ENCODE measurements around the gene GDPD5. TPM values are rescaled to one million over a fixed set of nuclear protein-coding genes. Genes with fewer than 3 reads are reported as not detected.
A peak's percentile ranks its signal among the peaks of the same experiment; 100 is the strongest.

The GDPD5 gene
- total and polyA plus RNA-seq, 9 of the 15 experiments (the other 6 are each of a cell fraction or from before 2014, with no cell fraction given), result 0.32 to 27.3 (median 8.0) TPM

- TF ChIP-seq ZNF407 (IDR thresholded peaks at IDR 0.05; ENCODE audit: low read depth), result no peak
- no peak for TF ChIP-seq NFXL1 (CRISPR knock-in tag; IDR thresholded peaks at IDR 0.05)
- TF ChIP-seq NFIX (CRISPR knock-in tag; IDR thresholded peaks at IDR 0.05; ENCODE audit: low read depth), result peak; percentile 88
- TF ChIP-seq ZFPM2 (CRISPR knock-in tag; IDR thresholded peaks at IDR 0.05), result no peak
- no peak for TF ChIP-seq ZNF778 (CRISPR knock-in tag; IDR thresholded peaks at IDR 0.05)
- TF ChIP-seq ZNF212 (CRISPR knock-in tag; IDR thresholded peaks at IDR 0.05), result no peak
- no peak for TF ChIP-seq AFF4 (CRISPR knock-in tag; IDR thresholded peaks at IDR 0.05)
- TF ChIP-seq SMAD1 (IDR thresholded peaks at IDR 0.05; ENCODE audit: low read depth, low read length, partially characterized antibody), result peak; percentile 48
- no peak for TF ChIP-seq CHD1 (IDR thresholded peaks at IDR 0.05; ENCODE audit: low read length)
- no peak for TF ChIP-seq ZNF707 (CRISPR knock-in tag; conservative IDR thresholded peaks at IDR 0.05)
- TF ChIP-seq CC2D1A (IDR thresholded peaks at IDR 0.05), result no peak
- no peak for TF ChIP-seq ZNF668 (CRISPR knock-in tag; IDR thresholded peaks at IDR 0.05)
- TF ChIP-seq ADNP (tag; IDR thresholded peaks at IDR 0.05), result no peak
- TF ChIP-seq BHLHE40 (IDR thresholded peaks at IDR 0.05; ENCODE audit: low read length), result peak; percentile 83
- TF ChIP-seq BCOR (IDR thresholded peaks at IDR 0.05), result no peak
Observed at GRCh38 chr11:75475767-75476650, 49.7 kb downstream of the GDPD5 start (continued).
